CD14-positive monocyte (primary cell): ENCODE results near the gene LRP1. TPM values are rescaled to one million over a fixed set of nuclear protein-coding genes. Genes with fewer than 3 reads are reported as not detected.

Experiments used
- DNase-seq, 3 donors: peaks; one replicate each; pipeline ENCODE4 v3.0.0-alpha.2; 2011 to 2022
- H2AFZ ChIP-seq: 2 replicates; pipeline ENCODE4 v1.6.0; 2012; ENCODE audit warnings: mild to moderate bottlenecking, low read depth, low read length, inconsistent platforms; ENCODE audit not compliant: insufficient read depth, poor library complexity, severe bottlenecking
- H3K27ac ChIP-seq, 2 donors: 1 replicate in 1 of 2; 2 replicates in 1 of 2; pipeline ENCODE4 v1.5.1; 2012 to 2013; ENCODE audit warnings: low read length in 2 of 2, control low read depth in 1 of 2, inconsistent platforms in 1 of 2, low read depth in 1 of 2, mild to moderate bottlenecking in 1 of 2
- H3K27me3 ChIP-seq, 2 donors: one replicate each; pipeline versions ENCODE4 v1.6.0 to v1.6.1; 2011 to 2013; ENCODE audit warnings: low read length in 2 of 2; ENCODE audit not compliant: control insufficient read depth in 2 of 2, insufficient read depth in 2 of 2
- H3K36me3 ChIP-seq, 2 donors: replicated peaks in 1 of 2; 1 replicate in 1 of 2; 2 replicates in 1 of 2; pipeline versions ENCODE4 v1.5.1 to v1.6.1; 2012 to 2013; ENCODE audit warnings: low read length in 2 of 2, control low read depth in 1 of 2, inconsistent platforms in 1 of 2, mild to moderate bottlenecking in 1 of 2; ENCODE audit not compliant: insufficient read depth in 2 of 2, control insufficient read depth in 1 of 2
- H3K4me1 ChIP-seq, 2 donors: 1 replicate in 1 of 2; 2 replicates in 1 of 2; pipeline versions ENCODE4 v1.5.1 to v1.6.1; 2012 to 2013; ENCODE audit warnings: low read length in 2 of 2, control low read depth in 1 of 2, inconsistent platforms in 1 of 2, mild to moderate bottlenecking in 1 of 2, moderate library complexity in 1 of 2; ENCODE audit not compliant: insufficient read depth in 2 of 2, control insufficient read depth in 1 of 2
- H3K4me2 ChIP-seq: replicated peaks from 2 replicates; pipeline ENCODE3; 2012; ENCODE audit warnings: low read length, moderate library complexity, mild to moderate bottlenecking; ENCODE audit not compliant: poor library complexity, severe bottlenecking; ENCODE audit errors: extremely low read depth
- H3K4me3 ChIP-seq, 3 experiments: fragments of 200-600 bp in 1 of 3; sonication (generic) in 1 of 3; replicated peaks in 1 of 3; 1 replicate in 2 of 3; 2 replicates in 1 of 3; pipeline ENCODE4 v1.5.1; 2011 to 2013; ENCODE audit warnings: low read length in 3 of 3, mild to moderate bottlenecking in 3 of 3, control low read depth in 2 of 3, low read depth in 2 of 3, inconsistent platforms in 1 of 3, moderate library complexity in 1 of 3
- H3K79me2 ChIP-seq: 2 replicates; pipeline ENCODE4 v1.6.0; 2012; ENCODE audit warnings: mild to moderate bottlenecking, control low read depth, inconsistent platforms, low read length, moderate library complexity; ENCODE audit not compliant: insufficient read depth
- H3K9ac ChIP-seq: 2 replicates; pipeline ENCODE4 v1.6.0; 2017; ENCODE audit warnings: low read length, mild to moderate bottlenecking; ENCODE audit not compliant: insufficient read depth, poor library complexity, severe bottlenecking
- H3K9me3 ChIP-seq, 2 donors: replicated peaks in 1 of 2; 1 replicate in 1 of 2; 2 replicates in 1 of 2; pipeline versions ENCODE4 v1.5.1 to v1.6.1; 2012 to 2013; ENCODE audit warnings: low read length in 2 of 2, control low read depth in 1 of 2; ENCODE audit not compliant: control insufficient read depth in 1 of 2, insufficient read depth in 1 of 2
- H4K20me1 ChIP-seq: 2 replicates; pipeline ENCODE4 v1.6.0; 2012; ENCODE audit warnings: mild to moderate bottlenecking, low read length, control low read depth, moderate library complexity; ENCODE audit not compliant: insufficient read depth
- H3K27ac Mint-ChIP-seq, 7 donors: one replicate each; pipeline ENCODE4 v1.8.0; 2020; ENCODE audit warnings: mild to moderate bottlenecking in 7 of 7, mixed read lengths in 7 of 7, moderate library complexity in 6 of 7, inconsistent platforms in 2 of 7
- H3K27me3 Mint-ChIP-seq, 3 donors: one replicate each; pipeline ENCODE4 v1.8.0; 2021 to 2022; ENCODE audit warnings: low read depth in 3 of 3, mild to moderate bottlenecking in 3 of 3, mixed read lengths in 3 of 3, moderate library complexity in 3 of 3, inconsistent platforms in 1 of 3
- H3K36me3 Mint-ChIP-seq, 2 donors: one replicate each; pipeline ENCODE4 v1.8.0; 2020; ENCODE audit warnings: mixed read lengths in 2 of 2, inconsistent platforms in 1 of 2, mild to moderate bottlenecking in 1 of 2
- H3K4me1 Mint-ChIP-seq: one replicate; pipeline ENCODE4 v1.8.0; 2020; ENCODE audit warnings: mild to moderate bottlenecking, mixed read lengths
- H3K4me3 Mint-ChIP-seq, 2 donors: one replicate each; pipeline ENCODE4 v1.8.0; 2020; ENCODE audit warnings: mild to moderate bottlenecking in 2 of 2, mixed read lengths in 2 of 2, moderate library complexity in 1 of 2
- H3K9me3 Mint-ChIP-seq, 7 donors: one replicate each; pipeline ENCODE4 v1.8.0; 2020 to 2022; ENCODE audit warnings: mixed read lengths in 7 of 7, mild to moderate bottlenecking in 6 of 7, moderate library complexity in 6 of 7, inconsistent platforms in 2 of 7
- CTCF ChIP-seq: fragments of 200-600 bp; IDR thresholded peaks from one replicate; pipeline ENCODE4 v1.8.0; 2022; ENCODE audit warnings: antibody characterized with exemption, mild to moderate bottlenecking
- WGBS: methylation state at CpG from one replicate; pipeline ENCODE4 v1.1.5; 2013; ENCODE audit warnings: missing lambda C conversion rate; ENCODE audit not compliant: insufficient coverage; 5-methylcytosine and 5-hydroxymethylcytosine counted together
- intact Hi-C, 2 donors: fragments of 100-400 bp; cut with micrococcal nuclease; formaldehyde crosslinking; loops; one replicate each; pipeline versions ENCODE4 v1.15.0 to v1.15.1; 2023
- polyA plus RNA-seq, 3 donors: library from polyadenylated mRNA; depleted of rRNA in 1 of 3; unstranded in 2 of 3; stranded (reverse) in 1 of 3; fragments of 300-500 nt in 2 of 3; fragments of >200 nt in 1 of 3; fragmentation: Illumina TruSeq in 2 of 3; gene quantifications; 1 replicate in 2 of 3; 2 replicates in 1 of 3; pipeline ENCODE4 v1.2.3, GENCODE V29; 2012 to 2021

LRP1 gene
- polyA plus RNA-seq, 3 donors = 5.5 to 246 (median 10.5) TPM

- Histone ChIP-seq H3K27me3 (no peaks in the 10 kb centered on the region), H3K4me2 (no peak overlapping the region), H4K20me1 (peaks cover 98% of the 10 kb centered on the region), H3K4me3 (no peak overlapping the region), H3K9ac (no peak overlapping the region), H3K9me3 (no peaks in the 10 kb centered on the region), H2AFZ (no peak overlapping the region), H3K4me1 (peaks cover 2 to 4% of the 10 kb centered on the region in 2 donors), H3K27ac (no peak overlapping the region), H3K36me3 (peaks cover 95 to 97% of the 10 kb centered on the region in 2 donors), H3K79me2 (no peaks in the 10 kb centered on the region)
- H3K36me3 Mint-ChIP-seq = peaks cover 93 to 97% of the 10 kb centered on the region in 2 donors
- TF ChIP-seq CTCF = no peak
- H3K4me1 Mint-ChIP-seq = peaks cover 3% of the 10 kb centered on the region
- intact Hi-C loops = no loop called here
- H3K4me3 Mint-ChIP-seq = no peak overlapping the region
- 95% methylated on average over 26 of the region's 29 CpGs for WGBS
- no peak for DNase-seq
- peaks cover 0 to 3% (median 3%) of the 10 kb centered on the region in 3 donors for H3K27me3 Mint-ChIP-seq
- no peak overlapping the region for H3K27ac Mint-ChIP-seq
- H3K9me3 Mint-ChIP-seq = peaks cover 0 to 4% (median 0%) of the 10 kb centered on the region in 7 donors
These were observed 79.7 kb downstream of the LRP1 start for GRCh38 chr12:57207731-57208630.

GRCh38 chr12:57208631-57209282, 80.5 kb downstream of the LRP1 start:
- intact Hi-C loops = no loop called here
- H4K20me1 ChIP-seq = peaks cover 97% of the 10 kb centered on the region
- Mint-ChIP-seq H3K27me3 (peaks cover 4 to 9% (median 8%) of the 10 kb centered on the region in 3 donors), H3K9me3 (peaks cover 0 to 7% (median 0%) of the 10 kb centered on the region in 7 donors), H3K36me3 (peaks cover 90 to 94% of the 10 kb centered on the region in 2 donors), H3K4me3 (no peak overlapping the region), H3K27ac (peak overlapping the region in 2 of 7 donors; percentile 63 to 64), H3K4me1 (peaks cover 9% of the 10 kb centered on the region)
- no peak overlapping the region for H3K4me2 ChIP-seq
- peaks cover 7 to 11% of the 10 kb centered on the region in 2 donors for H3K4me1 ChIP-seq
- no peak for DNase-seq
- 96% methylated on average over 21 of the region's 22 CpGs for WGBS
- no peaks in the 10 kb centered on the region for H3K9me3 ChIP-seq
- H3K36me3 ChIP-seq = peaks cover 87 to 92% of the 10 kb centered on the region in 2 donors
- TF ChIP-seq CTCF = no peak
- no peak overlapping the region for H3K9ac ChIP-seq
- H2AFZ ChIP-seq = no peak overlapping the region
- peaks cover under 1 to 5% of the 10 kb centered on the region in 2 donors for H3K27me3 ChIP-seq
- H3K4me3 ChIP-seq = no peak overlapping the region
- no peak overlapping the region for H3K27ac ChIP-seq
- no peaks in the 10 kb centered on the region for H3K79me2 ChIP-seq
